ENCODE results near the gene EYA3.

Gene EYA3

GRCh38 chr1:27938488-27938887 is 149.9 kb downstream of the EYA3 start:
- DNase-seq (ENCODE audit: low spot score) = no peak

GRCh38 chr1:27937524-27937836 is 150.9 kb downstream of the EYA3 start:
- DNase-seq (ENCODE audit: low spot score) = no peak

GRCh38 chr1:27936370-27936769 is 152.0 kb downstream of the EYA3 start:
- DNase-seq (ENCODE audit: low spot score) = no peak

- no peak for DNase-seq (ENCODE audit: low spot score)
Observed at GRCh38 chr1:27935721-27936120, 152.7 kb downstream of the EYA3 start.

- DNase-seq (ENCODE audit: low spot score) = no peak
Observed at GRCh38 chr1:27934818-27935549, 153.4 kb downstream of the EYA3 start, which contains the start of gene SMPDL3B. Gene SMPDL3B, plus strand, starts transcription at chr1:27935000. Its CDS starts 184 bp downstream, at chr1:27935184.

- DNase-seq (ENCODE audit: low spot score) = no peak
Observed at GRCh38 chr1:27931759-27932158, 156.7 kb downstream of the EYA3 start.

GRCh38 chr1:27931184-27931583 is 157.2 kb downstream of the EYA3 start:
- no peak for DNase-seq (ENCODE audit: low spot score)

GRCh38 chr1:27928216-27928954 is 160.0 kb downstream of the EYA3 start:
- DNase-seq (ENCODE audit: low spot score) = no peak

GRCh38 chr1:27922272-27922671 is 166.1 kb downstream of the EYA3 start:
- no peak for DNase-seq (ENCODE audit: low spot score)
